K562 (cell line): ENCODE measurements around the gene SIGLEC6. TPM values are rescaled to one million over a fixed set of nuclear protein-coding genes. Genes with fewer than 3 reads are reported as not detected.
A peak's percentile ranks its signal among the peaks of the same experiment; 100 is the strongest.

Source experiments
- BACH1 ChIP-seq: fragments of 200-800 bp; sonication (Bioruptor generic); IDR thresholded peaks from 2 replicates; pipeline ENCODE4 v1.6.1; 2016; ENCODE audit warnings: missing genetic modification characterization, missing compliant biosample characterization
- CXXC5 ChIP-seq: fragments of 250-450 bp; sonication (Bioruptor Pico); IDR thresholded peaks from 2 replicates; pipeline ENCODE4 v1.8.0; 2022; ENCODE audit warnings: inconsistent platforms, mild to moderate bottlenecking, moderate library complexity
- E2F1 ChIP-seq: sonication (generic); formaldehyde crosslinking; IDR thresholded peaks from 2 replicates; pipeline ENCODE4 v1.8.1; 2023; ENCODE audit warnings: mild to moderate bottlenecking, missing genetic modification reagents, moderate library complexity
- E4F1 ChIP-seq: fragments of 250-450 bp; sonication (Bioruptor Pico); IDR thresholded peaks from 2 replicates; pipeline ENCODE4 v1.5.0; 2021; ENCODE audit warnings: mild to moderate bottlenecking, borderline replicate concordance
- ESRRA ChIP-seq: fragments of 450-650 bp; IDR thresholded peaks from 2 replicates; pipeline ENCODE4 v1.6.1; 2014; ENCODE audit warnings: low read depth, mild to moderate bottlenecking, moderate library complexity, borderline replicate concordance
- KLF6 ChIP-seq: fragments of 250-450 bp; sonication (Bioruptor Pico); IDR thresholded peaks from 2 replicates; pipeline ENCODE4 v1.4.0; 2020; ENCODE audit warnings: mild to moderate bottlenecking, moderate library complexity, borderline replicate concordance
- MEF2D ChIP-seq: conservative IDR thresholded peaks from 2 replicates; pipeline ENCODE4 v1.6.1; 2016; ENCODE audit warnings: low read depth, missing genetic modification characterization, missing compliant biosample characterization
- PCBP2 ChIP-seq: fragments of 200-400 bp; formaldehyde crosslinking; IDR thresholded peaks from 2 replicates; pipeline ENCODE4 v1.6.1; 2018; ENCODE audit warnings: low read length, low read depth, mild to moderate bottlenecking, moderate library complexity; ENCODE audit not compliant: poor library complexity, severe bottlenecking
- PRDM10 ChIP-seq: fragments of 450-650 bp; IDR thresholded peaks from 2 replicates; pipeline ENCODE4 v1.6.1; 2018; ENCODE audit not compliant: partially characterized antibody
- RBM22 ChIP-seq: fragments of 200-400 bp; formaldehyde crosslinking; IDR thresholded peaks from 2 replicates; pipeline ENCODE4 v1.6.1; 2018; ENCODE audit warnings: low read length, low read depth; ENCODE audit not compliant: poor library complexity, severe bottlenecking
- RHOXF2B ChIP-seq: fragments of 250-450 bp; sonication (Bioruptor Pico); conservative IDR thresholded peaks from 2 replicates; pipeline ENCODE4 v1.5.1; 2021
- SPI1 ChIP-seq: IDR thresholded peaks from 2 replicates; pipeline ENCODE4 v1.6.1; 2011; ENCODE audit warnings: low read depth, low read length, control low read depth, borderline replicate concordance
- TEAD4 ChIP-seq, 2 experiments: sonication (generic) in 1 of 2; formaldehyde crosslinking in 1 of 2; IDR thresholded peaks; 2 replicates each; pipeline versions ENCODE4 v1.6.1 to v1.8.0; 2012 to 2022; ENCODE audit warnings: borderline replicate concordance in 1 of 2, inconsistent platforms in 1 of 2, low read length in 1 of 2, mild to moderate bottlenecking in 1 of 2, missing genetic modification reagents in 1 of 2
- ZNF184 ChIP-seq: sonication (generic); formaldehyde crosslinking; IDR thresholded peaks from 2 replicates; pipeline ENCODE4 v1.5.0; 2020; ENCODE audit warnings: missing genetic modification reagents
- ZNF311 ChIP-seq: fragments of 250-450 bp; sonication (Bioruptor Pico); IDR thresholded peaks from 2 replicates; pipeline ENCODE4 v1.4.0; 2020; ENCODE audit warnings: mild to moderate bottlenecking, moderate library complexity
- ZNF316 ChIP-seq: fragments of 450-650 bp; IDR thresholded peaks from 2 replicates; pipeline ENCODE4 v1.6.1; 2016
- polyA plus RNA-seq, 8 experiments: library from polyadenylated mRNA; depleted of rRNA in 4 of 8; stranded (reverse) in 5 of 8; unstranded in 3 of 8; fragments of >200 nt; fragmentation: Nextera tagmentation in 2 of 8; fragmentation: Illumina TruSeq in 1 of 8; extraction: Ambion mirVana in 2 of 8; extraction: Trizol in 1 of 8; gene quantifications; 2 replicates each; pipeline versions ENCODE4 v1.2.1 to v1.2.3, GENCODE V29; 2011 to 2014; ENCODE audit warnings: inconsistent platforms in 1 of 8, missing spikeins in 1 of 8
- total RNA-seq, 7 experiments: library from RNA; depleted of rRNA in 6 of 7; stranded (reverse); fragments of >200 nt in 6 of 7; fragmentation: Illumina TruSeq in 2 of 7; extraction: Trizol in 2 of 7; gene quantifications; 2 replicates each; pipeline versions ENCODE4 v1.2.1 to v1.2.3, GENCODE V29; 2011 to 2021; ENCODE audit warnings: low replicate concordance in 1 of 7
- TF ChIP-seq, protein P1 (sequence below): fragments of 250-450 bp; sonication (Bioruptor Pico); IDR thresholded peaks from 2 replicates; pipeline ENCODE4 v1.9.0; 2021; ENCODE audit warnings: mild to moderate bottlenecking
- TF ChIP-seq, protein P2 (sequence below): fragments of 450-650 bp; IDR thresholded peaks from 2 replicates; pipeline ENCODE4 v1.6.1; 2016; ENCODE audit warnings: borderline replicate concordance

The SIGLEC6 gene
- total and polyA plus RNA-seq, 9 of the 15 experiments (the other 6 are each of a cell fraction or from before 2014, with no cell fraction given) = 0.03 to 17.5 (median 0.71) TPM

- TF ChIP-seq PRDM10 = no peak
- TF ChIP-seq KLF6 (CRISPR knock-in tag) = peak; percentile 27; the same call in 1 of the 2 replicates
- TF ChIP-seq TEAD4 (IDR thresholded peaks at IDR 0.05; ENCODE audit: low read length) = no peak
- TF ChIP-seq TEAD4 (CRISPR knock-in tag; IDR thresholded peaks at IDR 0.05; ENCODE audit: borderline replicate concordance) = no peak
- TF ChIP-seq BACH1 (tag) = 0 out of 2 replicates have a peak, but pooled peaks have one; percentile 19
- TF ChIP-seq RBM22 = no peak
- TF ChIP-seq, protein P1, sequence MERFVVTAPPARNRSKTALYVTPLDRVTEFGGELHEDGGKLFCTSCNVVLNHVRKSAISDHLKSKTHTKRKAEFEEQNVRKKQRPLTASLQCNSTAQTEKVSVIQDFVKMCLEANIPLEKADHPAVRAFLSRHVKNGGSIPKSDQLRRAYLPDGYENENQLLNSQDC (CRISPR knock-in tag) = no peak
- peak; percentile 59; the same call in 1 of the 2 replicates for TF ChIP-seq E4F1 (CRISPR knock-in tag)
- no peak for TF ChIP-seq E2F1 (CRISPR knock-in tag)
- no peak for TF ChIP-seq ZNF316
- TF ChIP-seq ZNF184 (CRISPR knock-in tag) = no peak
- TF ChIP-seq PCBP2 = no peak
- TF ChIP-seq SPI1 = no peak
- TF ChIP-seq CXXC5 (CRISPR knock-in tag) = peak; percentile 33; the same call in 1 of the 2 replicates
- TF ChIP-seq, protein P2, sequence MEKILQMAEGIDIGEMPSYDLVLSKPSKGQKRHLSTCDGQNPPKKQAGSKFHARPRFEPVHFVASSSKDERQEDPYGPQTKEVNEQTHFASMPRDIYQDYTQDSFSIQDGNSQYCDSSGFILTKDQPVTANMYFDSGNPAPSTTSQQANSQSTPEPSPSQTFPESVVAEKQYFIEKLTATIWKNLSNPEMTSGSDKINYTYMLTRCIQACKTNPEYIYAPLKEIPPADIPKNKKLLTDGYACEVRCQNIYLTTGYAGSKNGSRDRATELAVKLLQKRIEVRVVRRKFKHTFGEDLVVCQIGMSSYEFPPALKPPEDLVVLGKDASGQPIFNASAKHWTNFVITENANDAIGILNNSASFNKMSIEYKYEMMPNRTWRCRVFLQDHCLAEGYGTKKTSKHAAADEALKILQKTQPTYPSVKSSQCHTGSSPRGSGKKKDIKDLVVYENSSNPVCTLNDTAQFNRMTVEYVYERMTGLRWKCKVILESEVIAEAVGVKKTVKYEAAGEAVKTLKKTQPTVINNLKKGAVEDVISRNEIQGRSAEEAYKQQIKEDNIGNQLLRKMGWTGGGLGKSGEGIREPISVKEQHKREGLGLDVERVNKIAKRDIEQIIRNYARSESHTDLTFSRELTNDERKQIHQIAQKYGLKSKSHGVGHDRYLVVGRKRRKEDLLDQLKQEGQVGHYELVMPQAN = no peak
- no peak for TF ChIP-seq RHOXF2B (CRISPR knock-in tag)
- no peak for TF ChIP-seq MEF2D
- TF ChIP-seq ESRRA = no peak
- TF ChIP-seq ZNF311 = peak; percentile 85
Measured at GRCh38 chr19:51539821-51540366, 8.4 kb upstream of the SIGLEC6 start (continued).
